ENCODE data around the gene CHST7.

CHST7 gene

DNA sequence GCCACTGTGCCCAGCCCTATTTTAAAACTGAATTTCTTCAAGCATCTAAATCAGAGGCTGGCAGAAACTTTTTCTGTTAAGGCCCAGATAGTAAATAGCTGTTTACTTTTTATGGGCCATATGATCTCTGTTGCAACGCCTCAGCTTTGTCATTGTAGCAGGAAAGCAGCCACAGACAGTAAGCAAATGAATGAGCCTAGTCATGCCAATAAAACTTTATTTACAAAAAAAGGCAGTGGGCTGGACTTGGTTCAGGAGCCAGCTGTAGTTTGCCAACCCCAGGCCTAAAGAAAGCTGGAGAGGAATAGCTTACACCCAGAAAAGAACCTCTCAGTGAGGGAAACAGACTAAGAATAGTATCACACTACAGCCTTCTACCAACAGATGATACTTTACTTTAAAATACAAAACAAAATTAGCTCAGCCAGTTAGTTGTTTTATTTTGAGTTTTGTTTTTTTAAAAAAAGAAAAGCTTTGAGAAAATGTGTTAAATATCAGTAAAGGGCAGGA is 25.5 kb downstream of the CHST7 start:
- no peak for TF ChIP-seq TAF1 (IDR thresholded peaks at IDR 0.05; ENCODE audit: low read depth)
- no peak for TF ChIP-seq CREB1 (IDR thresholded peaks at IDR 0.05; ENCODE audit: low read depth)
- no peak for TF ChIP-seq FOXM1 (IDR thresholded peaks at IDR 0.05; ENCODE audit: borderline replicate concordance, low read depth)
- TF ChIP-seq YY1 (IDR thresholded peaks at IDR 0.05; ENCODE audit: low read depth): no peak

DNA sequence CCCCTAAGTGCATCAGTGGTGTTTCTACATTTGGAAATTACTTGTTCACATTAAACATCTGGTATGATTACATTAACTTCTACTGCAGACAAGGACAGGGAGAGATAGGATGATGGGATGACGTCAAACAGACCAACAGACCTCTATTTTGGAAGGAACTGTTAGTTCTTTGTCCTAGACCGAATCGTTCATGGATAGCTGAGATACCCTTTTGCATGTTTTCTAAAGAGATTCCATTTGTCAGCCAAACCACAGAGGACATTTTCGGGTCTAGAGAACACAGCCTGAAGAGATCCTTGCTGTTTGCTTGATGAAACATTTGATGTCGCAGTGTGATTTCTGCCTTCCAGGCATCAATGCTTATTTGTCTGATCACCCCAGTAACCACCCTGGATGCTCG is 27.7 kb downstream of the CHST7 start:
- TF ChIP-seq CEBPB (IDR thresholded peaks at IDR 0.05): no peak
- TF ChIP-seq EP300 (IDR thresholded peaks at IDR 0.05; ENCODE audit: borderline replicate concordance): no peak
- TF ChIP-seq NFIC (IDR thresholded peaks at IDR 0.05): no peak
- no peak for TF ChIP-seq TCF12 (IDR thresholded peaks at IDR 0.05; ENCODE audit: low read depth)

DNA sequence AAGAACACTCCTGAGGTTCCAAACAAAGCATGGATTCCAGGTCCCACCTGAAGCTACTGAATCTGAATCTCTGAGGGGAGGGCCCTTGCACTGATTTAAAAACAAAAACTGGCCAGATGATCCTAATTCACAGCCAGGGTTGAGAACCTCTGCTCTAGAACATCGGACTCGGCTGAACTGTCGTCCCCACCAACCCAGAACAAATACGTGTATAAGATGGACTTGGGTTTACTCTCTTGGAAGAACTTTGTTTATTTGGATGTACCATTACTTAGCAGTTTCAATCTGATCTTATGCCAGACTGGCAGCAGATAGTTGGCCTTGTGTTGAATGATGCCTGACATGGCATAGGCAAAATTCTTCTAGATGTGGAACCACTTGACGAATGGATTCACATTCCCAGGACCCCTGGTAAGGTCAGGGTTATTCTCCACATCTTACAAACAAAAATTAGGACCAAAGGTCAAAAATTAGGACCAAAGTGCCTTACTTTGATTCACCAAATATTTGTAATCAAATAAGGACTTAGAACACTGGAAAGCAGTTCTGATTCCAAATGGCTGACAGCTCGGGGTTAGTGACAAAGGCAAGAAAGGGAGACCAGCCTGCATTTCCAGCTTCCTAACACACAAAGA is 29.0 kb downstream of the CHST7 start:
- no peak for TF ChIP-seq TAF1 (IDR thresholded peaks at IDR 0.05; ENCODE audit: low read depth)
- TF ChIP-seq FOXM1 (IDR thresholded peaks at IDR 0.05; ENCODE audit: borderline replicate concordance, low read depth): no peak
- TF ChIP-seq NFIC (IDR thresholded peaks at IDR 0.05): no peak
- TF ChIP-seq, protein P1, sequence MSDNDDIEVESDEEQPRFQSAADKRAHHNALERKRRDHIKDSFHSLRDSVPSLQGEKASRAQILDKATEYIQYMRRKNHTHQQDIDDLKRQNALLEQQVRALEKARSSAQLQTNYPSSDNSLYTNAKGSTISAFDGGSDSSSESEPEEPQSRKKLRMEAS (IDR thresholded peaks at IDR 0.05): no peak

DNA sequence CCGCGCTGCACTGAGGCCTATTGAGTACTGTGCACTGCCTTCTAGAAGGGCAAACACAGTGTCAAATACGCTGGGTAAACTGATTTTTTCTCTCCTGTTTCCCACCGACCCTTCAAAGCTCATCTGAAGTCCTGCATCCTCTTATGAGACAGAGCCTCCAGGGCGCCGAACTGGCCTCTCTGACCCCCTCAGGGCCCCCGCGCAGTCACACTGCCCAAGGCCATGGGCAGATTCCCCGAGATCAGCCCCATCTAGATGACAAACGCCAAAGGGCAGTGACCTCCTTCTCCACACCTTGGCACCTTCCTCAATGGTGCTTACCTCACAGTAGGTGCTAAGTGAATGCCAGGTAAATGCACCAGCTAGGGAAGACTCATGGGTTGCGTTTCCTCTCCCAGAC is 34.4 kb downstream of the CHST7 start:
- TF ChIP-seq, protein P2, sequence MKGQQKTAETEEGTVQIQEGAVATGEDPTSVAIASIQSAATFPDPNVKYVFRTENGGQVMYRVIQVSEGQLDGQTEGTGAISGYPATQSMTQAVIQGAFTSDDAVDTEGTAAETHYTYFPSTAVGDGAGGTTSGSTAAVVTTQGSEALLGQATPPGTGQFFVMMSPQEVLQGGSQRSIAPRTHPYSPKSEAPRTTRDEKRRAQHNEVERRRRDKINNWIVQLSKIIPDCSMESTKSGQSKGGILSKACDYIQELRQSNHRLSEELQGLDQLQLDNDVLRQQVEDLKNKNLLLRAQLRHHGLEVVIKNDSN (IDR thresholded peaks at IDR 0.05): no peak
- TF ChIP-seq RAD21 (IDR thresholded peaks at IDR 0.05; ENCODE audit: low read depth) (no peak), TCF12 (IDR thresholded peaks at IDR 0.05; ENCODE audit: low read depth) (no peak), TAF1 (IDR thresholded peaks at IDR 0.05; ENCODE audit: low read depth) (no peak), YY1 (IDR thresholded peaks at IDR 0.05; ENCODE audit: low read depth) (no peak), ZBTB7A (IDR thresholded peaks at IDR 0.05; ENCODE audit: low read depth) (no peak), FOXM1 (IDR thresholded peaks at IDR 0.05; ENCODE audit: borderline replicate concordance, low read depth) (no peak)

DNA sequence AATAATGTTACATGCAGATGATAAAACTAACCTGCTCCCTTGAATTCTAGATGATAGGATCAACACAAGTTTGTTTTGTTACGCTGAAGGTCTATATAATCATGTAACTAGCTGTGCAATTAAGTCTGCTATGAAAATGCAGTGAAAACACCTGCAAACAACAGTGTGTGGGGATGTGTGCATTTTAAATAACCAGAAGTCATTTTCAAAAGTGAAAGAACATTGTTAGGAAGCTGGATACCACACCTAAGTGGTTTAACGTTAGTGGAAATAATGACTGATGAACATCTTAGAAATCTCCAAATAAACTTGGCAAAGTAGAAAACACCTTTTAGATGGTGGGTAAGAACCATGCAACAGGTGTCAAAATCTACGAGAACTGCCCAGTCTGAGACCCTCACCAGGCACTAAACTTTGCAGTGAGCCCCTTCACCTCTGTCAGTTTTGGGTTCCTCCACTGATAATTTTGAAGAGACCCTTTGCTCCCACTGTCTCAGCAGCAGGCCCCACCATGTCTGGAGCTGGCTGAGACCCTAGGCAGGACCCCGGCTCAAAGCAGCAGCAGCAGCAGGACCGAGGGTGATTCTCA is 36.6 kb downstream of the CHST7 start:
- TF ChIP-seq, protein P3, sequence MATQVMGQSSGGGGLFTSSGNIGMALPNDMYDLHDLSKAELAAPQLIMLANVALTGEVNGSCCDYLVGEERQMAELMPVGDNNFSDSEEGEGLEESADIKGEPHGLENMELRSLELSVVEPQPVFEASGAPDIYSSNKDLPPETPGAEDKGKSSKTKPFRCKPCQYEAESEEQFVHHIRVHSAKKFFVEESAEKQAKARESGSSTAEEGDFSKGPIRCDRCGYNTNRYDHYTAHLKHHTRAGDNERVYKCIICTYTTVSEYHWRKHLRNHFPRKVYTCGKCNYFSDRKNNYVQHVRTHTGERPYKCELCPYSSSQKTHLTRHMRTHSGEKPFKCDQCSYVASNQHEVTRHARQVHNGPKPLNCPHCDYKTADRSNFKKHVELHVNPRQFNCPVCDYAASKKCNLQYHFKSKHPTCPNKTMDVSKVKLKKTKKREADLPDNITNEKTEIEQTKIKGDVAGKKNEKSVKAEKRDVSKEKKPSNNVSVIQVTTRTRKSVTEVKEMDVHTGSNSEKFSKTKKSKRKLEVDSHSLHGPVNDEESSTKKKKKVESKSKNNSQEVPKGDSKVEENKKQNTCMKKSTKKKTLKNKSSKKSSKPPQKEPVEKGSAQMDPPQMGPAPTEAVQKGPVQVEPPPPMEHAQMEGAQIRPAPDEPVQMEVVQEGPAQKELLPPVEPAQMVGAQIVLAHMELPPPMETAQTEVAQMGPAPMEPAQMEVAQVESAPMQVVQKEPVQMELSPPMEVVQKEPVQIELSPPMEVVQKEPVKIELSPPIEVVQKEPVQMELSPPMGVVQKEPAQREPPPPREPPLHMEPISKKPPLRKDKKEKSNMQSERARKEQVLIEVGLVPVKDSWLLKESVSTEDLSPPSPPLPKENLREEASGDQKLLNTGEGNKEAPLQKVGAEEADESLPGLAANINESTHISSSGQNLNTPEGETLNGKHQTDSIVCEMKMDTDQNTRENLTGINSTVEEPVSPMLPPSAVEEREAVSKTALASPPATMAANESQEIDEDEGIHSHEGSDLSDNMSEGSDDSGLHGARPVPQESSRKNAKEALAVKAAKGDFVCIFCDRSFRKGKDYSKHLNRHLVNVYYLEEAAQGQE (IDR thresholded peaks at IDR 0.05; ENCODE audit: low read depth): no peak
- no peak for TF ChIP-seq TEAD4 (IDR thresholded peaks at IDR 0.05)
- no peak for TF ChIP-seq YY1 (IDR thresholded peaks at IDR 0.05; ENCODE audit: low read depth)
- TF ChIP-seq EP300 (IDR thresholded peaks at IDR 0.05; ENCODE audit: borderline replicate concordance): no peak
- no peak for TF ChIP-seq EGR1 (IDR thresholded peaks at IDR 0.05)
- no peak for TF ChIP-seq TAF1 (IDR thresholded peaks at IDR 0.05; ENCODE audit: low read depth)
- TF ChIP-seq, protein P1 (IDR thresholded peaks at IDR 0.05): no peak
- TF ChIP-seq CEBPB (IDR thresholded peaks at IDR 0.05): no peak
- TF ChIP-seq, protein P2 (IDR thresholded peaks at IDR 0.05): no peak
- no peak for TF ChIP-seq CREB1 (IDR thresholded peaks at IDR 0.05; ENCODE audit: low read depth)
- no peak for TF ChIP-seq RAD21 (IDR thresholded peaks at IDR 0.05; ENCODE audit: low read depth)
- TF ChIP-seq NFIC (IDR thresholded peaks at IDR 0.05): no peak
- no peak for TF ChIP-seq TCF12 (IDR thresholded peaks at IDR 0.05; ENCODE audit: low read depth)
- TF ChIP-seq ZBTB7A (IDR thresholded peaks at IDR 0.05; ENCODE audit: low read depth): no peak
- no peak for TF ChIP-seq FOXM1 (IDR thresholded peaks at IDR 0.05; ENCODE audit: borderline replicate concordance, low read depth)

DNA sequence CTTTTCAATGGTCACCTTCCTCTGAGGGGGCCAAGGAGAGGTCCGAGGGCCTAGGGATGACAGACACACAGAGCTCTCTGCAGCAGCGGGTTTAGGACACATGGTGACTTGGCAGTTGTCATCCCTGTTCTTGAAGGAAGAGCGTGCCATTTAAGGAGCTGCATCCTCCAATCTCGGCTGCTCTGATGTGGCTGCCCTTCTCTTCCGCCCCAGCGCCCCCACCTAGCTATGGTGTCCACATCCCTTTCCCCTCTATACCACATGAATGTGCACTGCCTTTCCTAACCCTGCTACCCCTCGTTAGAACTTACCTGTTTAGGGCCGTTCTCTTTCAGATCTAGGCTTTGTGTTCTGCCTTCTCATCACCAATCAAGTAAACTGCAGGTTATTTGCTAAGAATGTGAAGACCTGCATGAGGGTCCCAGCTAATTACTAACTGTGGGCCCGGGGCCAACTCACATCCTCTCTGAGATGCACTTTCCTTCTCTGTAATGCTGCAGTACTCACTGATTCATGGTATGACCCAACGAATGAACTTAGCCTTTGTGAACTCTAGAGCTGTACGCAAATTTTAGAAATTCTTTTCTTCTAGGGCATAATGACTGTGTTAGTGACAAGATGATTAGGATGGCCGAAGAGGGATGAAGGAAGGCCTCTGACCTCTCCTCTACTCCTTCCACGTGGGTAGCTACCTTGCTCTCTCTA is 38.2 kb downstream of the CHST7 start:
- TF ChIP-seq, protein P3 (IDR thresholded peaks at IDR 0.05; ENCODE audit: low read depth): no peak
- TF ChIP-seq CEBPB (IDR thresholded peaks at IDR 0.05) (no peak), FOXM1 (IDR thresholded peaks at IDR 0.05; ENCODE audit: borderline replicate concordance, low read depth) (no peak), YY1 (IDR thresholded peaks at IDR 0.05; ENCODE audit: low read depth) (no peak), TCF12 (IDR thresholded peaks at IDR 0.05; ENCODE audit: low read depth) (no peak), TEAD4 (IDR thresholded peaks at IDR 0.05) (no peak), EP300 (IDR thresholded peaks at IDR 0.05; ENCODE audit: borderline replicate concordance) (no peak)
- TF ChIP-seq, protein P1 (IDR thresholded peaks at IDR 0.05): no peak
- TF ChIP-seq, protein P2 (IDR thresholded peaks at IDR 0.05): no peak

Data from Ishikawa (cell line).